HepG2 (cell line): Measurements from ENCODE around the gene MYCBP2. TPM values are rescaled to one million over a fixed set of nuclear protein-coding genes. Genes with fewer than 3 reads are reported as not detected.

Experiments used
- ATAC-seq: fragments of 200-7000 bp; cut with Tn5 transposase; 3 replicates; pipeline ENCODE4 v1.9.1; 2020; ENCODE audit warnings: mild to moderate bottlenecking, moderate library complexity
- BruUV-seq: library from RNA; stranded (reverse); fragments of 400-500 nt; replicated peaks from 2 replicates; lab custom pipeline; 2021; lab: Mats Ljungman, UMichigan
- CTCF ChIA-PET: fragments of 300-600 bp; formaldehyde crosslinking; extraction: SDS; loops from one replicate; lab custom pipeline; 2021; ENCODE audit warnings: low total read pairs, inconsistent platforms, low intra/inter-chr PET ratio; lab: Yijun Ruan, JAX
- POLR2A ChIA-PET: fragments of 350-600 bp; sonication (Branson Sonifier 250); formaldehyde crosslinking; loops from one replicate; lab custom pipeline; 2020; ENCODE audit warnings: antibody characterized with exemption, inconsistent platforms; lab: Yijun Ruan, JAX
- DNase-seq: peaks from one replicate; pipeline ENCODE4 v3.0.0-alpha.2; 2015; ENCODE audit warnings: low spot score
- FAIRE-seq: peaks from 3 replicates; lab custom pipeline; 2011; peaks lifted over from hg19 to GRCh38; lab: Jason Lieb, UNC
- H2AFZ ChIP-seq: one replicate; pipeline ENCODE4 v1.6.1; 2011; ENCODE audit warnings: low read length, inconsistent platforms
- H3K27ac ChIP-seq: fragments of 300-600 bp; 3 replicates; pipeline ENCODE4 v1.8.0; 2011; ENCODE audit warnings: mixed run types, mild to moderate bottlenecking, mixed read lengths, low read length, inconsistent platforms; ENCODE audit not compliant: insufficient read depth; ENCODE audit errors: extremely low read length
- H3K27me3 ChIP-seq, 2 experiments: fragments of 200-600 bp in 1 of 2; 2 replicates in 1 of 2; 3 replicates in 1 of 2; pipeline versions ENCODE4 v1.6.0 to v1.8.0; 2011; ENCODE audit warnings: low read length in 2 of 2, mild to moderate bottlenecking in 2 of 2, moderate library complexity in 2 of 2, inconsistent platforms in 1 of 2; ENCODE audit not compliant: insufficient read depth in 2 of 2, control insufficient read depth in 1 of 2
- H3K36me3 ChIP-seq, 2 experiments: fragments of 200-600 bp in 1 of 2; replicated peaks in 1 of 2; 2 replicates in 1 of 2; 3 replicates in 1 of 2; pipeline versions ENCODE4 v1.5.1 to v1.8.0; 2011; ENCODE audit warnings: low read length in 2 of 2, inconsistent platforms in 1 of 2; ENCODE audit not compliant: insufficient read depth in 2 of 2, control insufficient read depth in 1 of 2
- H3K4me1 ChIP-seq: 2 replicates; pipeline ENCODE4 v1.5.1; 2012; ENCODE audit warnings: low read length, inconsistent platforms; ENCODE audit not compliant: insufficient read depth
- H3K4me2 ChIP-seq: 2 replicates; pipeline ENCODE4 v1.6.0; 2011; ENCODE audit warnings: low read depth, low read length, inconsistent platforms
- H3K4me3 ChIP-seq, 3 experiments: fragments of 200-600 bp in 1 of 3; sonication (generic), shearing (Covaris generic) in 1 of 3; replicated peaks in 1 of 3; 2 replicates each; pipeline ENCODE4 v1.5.1; 2011 to 2016; ENCODE audit warnings: low read length in 3 of 3, inconsistent platforms in 2 of 3, low read depth in 2 of 3, mild to moderate bottlenecking in 2 of 3, control low read depth in 1 of 3, mixed read lengths in 1 of 3; ENCODE audit not compliant: insufficient read depth in 1 of 3
- H3K79me2 ChIP-seq: one replicate; pipeline ENCODE4 v1.6.1; 2011; ENCODE audit warnings: low read length, inconsistent platforms; ENCODE audit not compliant: insufficient read depth
- H3K9ac ChIP-seq: 2 replicates; pipeline ENCODE4 v1.6.0; 2011; ENCODE audit warnings: mild to moderate bottlenecking, low read depth, low read length, inconsistent platforms; ENCODE audit not compliant: insufficient read depth
- H3K9me3 ChIP-seq: 2 replicates; pipeline ENCODE4 v1.5.1; 2012; ENCODE audit warnings: mild to moderate bottlenecking, low read length
- H4K20me1 ChIP-seq: 2 replicates; pipeline ENCODE4 v1.6.0; 2011; ENCODE audit warnings: inconsistent platforms, mild to moderate bottlenecking, low read length, moderate library complexity; ENCODE audit not compliant: insufficient read depth
- ATM ChIP-seq: fragments of 450-650 bp; IDR thresholded peaks from 2 replicates; pipeline ENCODE4 v1.7.1; 2017; ENCODE audit warnings: mild to moderate bottlenecking, borderline replicate concordance
- MAZ ChIP-seq, 2 experiments: sonication (generic) in 1 of 2; formaldehyde crosslinking in 1 of 2; IDR thresholded peaks; 2 replicates each; pipeline versions ENCODE4 v1.5.0 to v1.6.1; 2012 to 2020; ENCODE audit warnings: low read depth in 2 of 2, mild to moderate bottlenecking in 2 of 2, borderline replicate concordance in 1 of 2, improper control_type of control experiment in 1 of 2, low read length in 1 of 2, missing genetic modification reagents in 1 of 2, moderate library complexity in 1 of 2
- MIER2 ChIP-seq: IDR thresholded peaks from 2 replicates; pipeline ENCODE4 v1.6.1; 2016; ENCODE audit warnings: missing biosample characterization, missing genetic modification reagents
- NCOA1 ChIP-seq: sonication (generic); formaldehyde crosslinking; IDR thresholded peaks from 2 replicates; pipeline ENCODE4 v1.9.0; 2021; ENCODE audit warnings: missing genetic modification reagents
- POGK ChIP-seq: sonication (generic); formaldehyde crosslinking; conservative IDR thresholded peaks from 2 replicates; pipeline ENCODE4 v1.8.0; 2022; ENCODE audit warnings: mild to moderate bottlenecking, moderate library complexity, missing genetic modification reagents
- RARA ChIP-seq: IDR thresholded peaks from 2 replicates; pipeline ENCODE4 v1.6.1; 2016; ENCODE audit warnings: missing genetic modification reagents, missing compliant biosample characterization
- TAF15 ChIP-seq: fragments of 200-400 bp; formaldehyde crosslinking; IDR thresholded peaks from one replicate; pipeline ENCODE4 v1.6.1; 2018; ENCODE audit warnings: mild to moderate bottlenecking, low read depth, low read length; ENCODE audit not compliant: poor library complexity, severe bottlenecking
- YEATS2 ChIP-seq: sonication (generic); formaldehyde crosslinking; IDR thresholded peaks from 2 replicates; pipeline ENCODE4 v1.4.0; 2020; ENCODE audit warnings: missing genetic modification reagents, borderline replicate concordance
- ZBTB20 ChIP-seq: sonication (generic); formaldehyde crosslinking; IDR thresholded peaks from 2 replicates; pipeline ENCODE4 v1.8.1; 2023; ENCODE audit warnings: missing genetic modification reagents, low read depth, mild to moderate bottlenecking, borderline replicate concordance
- ZFP37 ChIP-seq: sonication (generic); formaldehyde crosslinking; IDR thresholded peaks from 2 replicates; pipeline ENCODE4 v1.4.0; 2020; ENCODE audit warnings: missing genetic modification reagents, borderline replicate concordance
- ZNF124 ChIP-seq: sonication (generic); formaldehyde crosslinking; IDR thresholded peaks from 2 replicates; pipeline ENCODE4 v1.4.0; 2020; ENCODE audit warnings: missing genetic modification reagents
- ZNF20 ChIP-seq: sonication (generic); formaldehyde crosslinking; IDR thresholded peaks from 2 replicates; pipeline ENCODE4 v1.4.0; 2020; ENCODE audit warnings: mild to moderate bottlenecking, moderate library complexity, missing genetic modification reagents
- ZNF256 ChIP-seq: sonication (generic); formaldehyde crosslinking; conservative IDR thresholded peaks from 2 replicates; pipeline ENCODE4 v1.4.0; 2020; ENCODE audit warnings: missing genetic modification reagents
- ZNF281 ChIP-seq: sonication (generic); formaldehyde crosslinking; IDR thresholded peaks from 2 replicates; pipeline ENCODE4 v1.4.0; 2020; ENCODE audit warnings: missing genetic modification reagents, borderline replicate concordance
- ZNF350 ChIP-seq: sonication (generic); formaldehyde crosslinking; IDR thresholded peaks from 2 replicates; pipeline ENCODE4 v1.4.0; 2020; ENCODE audit warnings: mild to moderate bottlenecking, low read depth, missing genetic modification reagents, borderline replicate concordance
- ZNF660 ChIP-seq: sonication (generic); formaldehyde crosslinking; IDR thresholded peaks from 2 replicates; pipeline ENCODE4 v1.5.1; 2020; ENCODE audit warnings: mild to moderate bottlenecking, low read depth, missing genetic modification reagents, borderline replicate concordance
- ZNF777 ChIP-seq: sonication (generic); formaldehyde crosslinking; IDR thresholded peaks from 2 replicates; pipeline ENCODE4 v1.4.0; 2020; ENCODE audit warnings: missing genetic modification reagents
- ZSCAN22 ChIP-seq: sonication (generic); formaldehyde crosslinking; IDR thresholded peaks from 2 replicates; pipeline ENCODE4 v1.4.0; 2020; ENCODE audit warnings: mild to moderate bottlenecking, missing genetic modification reagents
- in situ Hi-C: cut with HindIII; loops from 2 replicates; pipeline ENCODE4 v1.10.0; 2017; ENCODE audit warnings: low pct_unique_long_range_greater_than_20kb; ENCODE audit not compliant: extremely low pct_ligation_motif_present
- intact Hi-C: fragments of 100-400 bp; cut with micrococcal nuclease; formaldehyde crosslinking; loops from one replicate; pipeline ENCODE4 v1.10.0; 2022; ENCODE audit not compliant: unreplicated experiment
- polyA plus RNA-seq, 8 experiments: library from polyadenylated mRNA; depleted of rRNA in 3 of 8; stranded (reverse) in 7 of 8; unstranded in 1 of 8; fragments of >200 nt; fragmentation: Illumina TruSeq in 4 of 8; extraction: Trizol in 4 of 8; gene quantifications; 2 replicates each; pipeline versions ENCODE4 v1.2.1 to v1.2.3, GENCODE V29; 2011 to 2016; ENCODE audit warnings: low read depth in 4 of 8, missing spikeins in 1 of 8, mixed read lengths in 1 of 8; ENCODE audit not compliant: insufficient read depth in 1 of 8
- total RNA-seq, 5 experiments: library from RNA; depleted of rRNA; stranded (reverse); fragments of >200 nt; fragmentation: Illumina TruSeq; extraction: Trizol; gene quantifications; 2 replicates each; pipeline ENCODE4 v1.2.3, GENCODE V29; 2016; ENCODE audit warnings: low read depth in 1 of 5
- TF ChIP-seq, protein P1 (sequence below): sonication (generic); formaldehyde crosslinking; conservative IDR thresholded peaks from 2 replicates; pipeline ENCODE4 v1.8.0; 2022; ENCODE audit warnings: low read depth, missing genetic modification reagents

Gene MYCBP2
- total and polyA plus RNA-seq, 2 of the 13 experiments (the other 11 are each of a cell fraction or from before 2014, with no cell fraction given) = 16.3 to 35.3 TPM

- ChIA-PET POLR2A (no interaction called here), CTCF (no interaction called here)
- intact Hi-C loops = no loop called here
- BruUV-seq = no TSS peak
- Histone ChIP-seq H2AFZ (no peak overlapping the region), H3K4me2 (no peak overlapping the region), H3K4me1 (no peaks in the 10 kb centered on the region), H3K27ac (no peak overlapping the region), H3K27me3 (no peaks in the 10 kb centered on the region; a peak in 1 of 5 replicates), H3K36me3 (peaks cover 5 to 35% of the 10 kb centered on the region in 2 experiments), H4K20me1 (no peaks in the 10 kb centered on the region), H3K9me3 (no peaks in the 10 kb centered on the region), H3K9ac (no peak overlapping the region), H3K4me3 (no peak overlapping the region), H3K79me2 (no peaks in the 10 kb centered on the region)
- in situ Hi-C loops = no loop called here
- FAIRE-seq (no peak), ATAC-seq (no peak), DNase-seq (no peak)
- TF ChIP-seq ZSCAN22 (CRISPR knock-in tag) = no peak
- TF ChIP-seq TAF15 = no peak
- no peak for TF ChIP-seq NCOA1
- no peak for TF ChIP-seq ZNF281 (CRISPR knock-in tag)
- TF ChIP-seq ZNF256 (CRISPR knock-in tag) = no peak
- TF ChIP-seq ZFP37 (CRISPR knock-in tag) = no peak
- no peak for TF ChIP-seq ZNF20 (CRISPR knock-in tag)
- TF ChIP-seq RARA = no peak
- no peak for TF ChIP-seq ZNF777 (CRISPR knock-in tag)
- TF ChIP-seq ZNF350 (CRISPR knock-in tag) = no peak
- TF ChIP-seq ATM = no peak
- TF ChIP-seq ZNF124 (CRISPR knock-in tag) = no peak
- no peak for TF ChIP-seq POGK (CRISPR knock-in tag)
- no peak for TF ChIP-seq ZNF660 (CRISPR knock-in tag)
- TF ChIP-seq ZBTB20 = no peak
- TF ChIP-seq MIER2 (CRISPR knock-in tag) = no peak
- no peak for TF ChIP-seq YEATS2 (CRISPR knock-in tag)
- TF ChIP-seq MAZ (IDR thresholded peaks at IDR 0.05; ENCODE audit: borderline replicate concordance, low read depth, low read length) = no peak
- no peak for TF ChIP-seq MAZ (CRISPR knock-in tag; IDR thresholded peaks at IDR 0.05; ENCODE audit: low read depth)
- TF ChIP-seq, protein P1, sequence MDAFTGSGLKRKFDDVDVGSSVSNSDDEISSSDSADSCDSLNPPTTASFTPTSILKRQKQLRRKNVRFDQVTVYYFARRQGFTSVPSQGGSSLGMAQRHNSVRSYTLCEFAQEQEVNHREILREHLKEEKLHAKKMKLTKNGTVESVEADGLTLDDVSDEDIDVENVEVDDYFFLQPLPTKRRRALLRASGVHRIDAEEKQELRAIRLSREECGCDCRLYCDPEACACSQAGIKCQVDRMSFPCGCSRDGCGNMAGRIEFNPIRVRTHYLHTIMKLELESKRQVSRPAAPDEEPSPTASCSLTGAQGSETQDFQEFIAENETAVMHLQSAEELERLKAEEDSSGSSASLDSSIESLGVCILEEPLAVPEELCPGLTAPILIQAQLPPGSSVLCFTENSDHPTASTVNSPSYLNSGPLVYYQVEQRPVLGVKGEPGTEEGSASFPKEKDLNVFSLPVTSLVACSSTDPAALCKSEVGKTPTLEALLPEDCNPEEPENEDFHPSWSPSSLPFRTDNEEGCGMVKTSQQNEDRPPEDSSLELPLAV = no peak
These were observed 246.9 kb downstream of the MYCBP2 start for GRCh38 chr13:77079902-77080413.
